OCI-LY7 (cell line): Measurements from ENCODE around the gene NHERF2.

Experiments
- EZH2phosphoT487 ChIP-seq: fragments of 200-600 bp; sonication (generic); IDR thresholded peaks from 2 replicates; pipeline ENCODE4 v1.6.1; 2018; ENCODE audit warnings: low read depth, borderline replicate concordance, mild to moderate bottlenecking, mixed run types, antibody characterized with exemption, low read length, moderate library complexity, mixed read lengths
- TF ChIP-seq, protein P1 (sequence below): fragments of 200-600 bp; sonication (generic); conservative IDR thresholded peaks from 2 replicates; pipeline ENCODE4 v1.5.1; 2014; ENCODE audit warnings: mild to moderate bottlenecking, antibody characterized with exemption, low read length, moderate library complexity, mixed read lengths

DNA sequence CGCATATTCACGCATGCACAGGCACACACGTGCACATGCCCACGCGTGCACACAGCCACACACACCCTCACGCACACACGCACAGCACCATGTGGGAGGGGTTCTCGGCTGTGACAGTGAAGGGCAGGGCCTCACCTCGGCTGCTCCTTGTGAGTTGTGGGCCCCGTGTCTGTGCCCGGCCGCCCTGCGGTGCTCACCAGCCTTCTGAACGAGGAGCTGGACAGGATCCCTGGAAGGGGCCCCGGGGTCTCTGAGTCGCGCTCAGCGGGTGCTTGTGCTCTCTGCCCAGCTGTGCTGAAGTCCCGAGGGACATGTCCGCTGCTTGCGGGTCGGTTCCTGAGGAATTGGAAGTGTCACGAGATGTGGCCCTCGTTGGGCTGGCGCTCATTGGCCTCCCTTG lies 37.2 kb downstream of the NHERF2 start:
- TF ChIP-seq, protein P1, sequence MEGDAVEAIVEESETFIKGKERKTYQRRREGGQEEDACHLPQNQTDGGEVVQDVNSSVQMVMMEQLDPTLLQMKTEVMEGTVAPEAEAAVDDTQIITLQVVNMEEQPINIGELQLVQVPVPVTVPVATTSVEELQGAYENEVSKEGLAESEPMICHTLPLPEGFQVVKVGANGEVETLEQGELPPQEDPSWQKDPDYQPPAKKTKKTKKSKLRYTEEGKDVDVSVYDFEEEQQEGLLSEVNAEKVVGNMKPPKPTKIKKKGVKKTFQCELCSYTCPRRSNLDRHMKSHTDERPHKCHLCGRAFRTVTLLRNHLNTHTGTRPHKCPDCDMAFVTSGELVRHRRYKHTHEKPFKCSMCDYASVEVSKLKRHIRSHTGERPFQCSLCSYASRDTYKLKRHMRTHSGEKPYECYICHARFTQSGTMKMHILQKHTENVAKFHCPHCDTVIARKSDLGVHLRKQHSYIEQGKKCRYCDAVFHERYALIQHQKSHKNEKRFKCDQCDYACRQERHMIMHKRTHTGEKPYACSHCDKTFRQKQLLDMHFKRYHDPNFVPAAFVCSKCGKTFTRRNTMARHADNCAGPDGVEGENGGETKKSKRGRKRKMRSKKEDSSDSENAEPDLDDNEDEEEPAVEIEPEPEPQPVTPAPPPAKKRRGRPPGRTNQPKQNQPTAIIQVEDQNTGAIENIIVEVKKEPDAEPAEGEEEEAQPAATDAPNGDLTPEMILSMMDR: no peak
- TF ChIP-seq EZH2phosphoT487: no peak
